Measurements from ENCODE around the gene FBRSL1. TPM values are rescaled to one million over a fixed set of nuclear protein-coding genes. Genes with fewer than 3 reads are reported as not detected.
A peak's percentile ranks its signal among the peaks of the same experiment; 100 is the strongest.

Gene FBRSL1
- total RNA-seq, 1 experiment from 2014 or later = 45.3 TPM

DNA sequence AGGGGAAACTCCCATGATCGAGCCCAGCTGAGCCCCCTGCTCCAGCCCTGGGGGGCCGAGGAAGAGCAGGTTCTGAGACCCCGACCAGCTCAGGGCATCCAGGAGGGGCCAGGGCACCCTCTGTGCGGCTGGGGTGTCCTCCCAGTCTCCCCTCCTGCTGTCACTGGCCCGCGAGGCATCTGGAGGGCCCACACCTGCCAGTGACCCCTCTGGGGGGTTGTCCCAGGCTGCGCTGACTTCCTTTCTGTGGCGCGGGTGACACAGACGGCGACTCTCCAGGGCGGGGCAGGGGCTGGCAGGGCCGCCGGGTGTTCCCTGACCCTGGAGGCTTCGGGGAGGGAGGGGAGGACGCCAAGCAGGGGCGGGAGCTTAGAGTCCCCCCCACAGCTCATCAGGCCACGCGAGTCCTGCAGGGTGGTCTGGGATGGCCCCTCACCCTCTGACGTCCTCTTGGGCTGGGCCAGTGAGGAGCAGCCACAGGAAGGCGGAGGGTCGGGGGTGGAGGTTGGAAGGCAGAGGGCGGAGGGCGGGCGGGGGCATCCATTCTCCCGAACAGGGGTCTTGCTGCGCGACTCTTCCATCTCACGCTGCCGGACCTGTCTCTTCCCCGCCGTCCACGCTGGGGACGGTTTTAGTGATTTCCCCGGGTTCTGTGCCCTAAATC, 38.6 kb upstream of the FBRSL1 start:
- H3K4me3 ChIP-seq (ENCODE audit: low read length) = no peak overlapping the region
- ATAC-seq = no peak
- H3K9ac ChIP-seq (ENCODE audit: low read length) = no peak overlapping the region
- H3K9me2 ChIP-seq (replicated peaks; ENCODE audit: low read length) = no peaks in the 10 kb centered on the region
- TF ChIP-seq EZH2phosphoT487 (IDR thresholded peaks at IDR 0.05; ENCODE audit: borderline replicate concordance, low read length) (no peak), EZH2 (IDR thresholded peaks at IDR 0.05; ENCODE audit: low read length, unreplicated experiment) (no peak)
- H3K27me3 ChIP-seq (ENCODE audit: low read length) = no peaks in the 10 kb centered on the region
- H3K4me1 ChIP-seq (ENCODE audit: insufficient read depth, low read length) = peaks cover 10% of the 10 kb centered on the region
- intact Hi-C loops (cut with micrococcal nuclease) = no loop called here
- BruUV-seq (replicated peaks) = no TSS peak
- H3F3A ChIP-seq (ENCODE audit: low read length, unreplicated experiment) = no peaks in the 10 kb centered on the region
- H3K4me2 ChIP-seq (ENCODE audit: low read length) = no peak overlapping the region
- no peaks in the 10 kb centered on the region for H3K36me3 ChIP-seq (ENCODE audit: low read depth, low read length)
- ChIA-PET CTCF (no interaction called here), POLR2A (ENCODE audit: unreplicated experiment) (no interaction called here)
- DNase-seq = no peak
- H3K9me3 ChIP-seq (ENCODE audit: low read length) = no peaks in the 10 kb centered on the region
- H4K20me1 ChIP-seq (ENCODE audit: low read length) = no peaks in the 10 kb centered on the region
- H2AFZ ChIP-seq (ENCODE audit: low read length) = no peak overlapping the region
- no peak overlapping the region for H3K27ac ChIP-seq (ENCODE audit: low read length)
- H3K79me2 ChIP-seq (ENCODE audit: low read length) = no peaks in the 10 kb centered on the region

DNA sequence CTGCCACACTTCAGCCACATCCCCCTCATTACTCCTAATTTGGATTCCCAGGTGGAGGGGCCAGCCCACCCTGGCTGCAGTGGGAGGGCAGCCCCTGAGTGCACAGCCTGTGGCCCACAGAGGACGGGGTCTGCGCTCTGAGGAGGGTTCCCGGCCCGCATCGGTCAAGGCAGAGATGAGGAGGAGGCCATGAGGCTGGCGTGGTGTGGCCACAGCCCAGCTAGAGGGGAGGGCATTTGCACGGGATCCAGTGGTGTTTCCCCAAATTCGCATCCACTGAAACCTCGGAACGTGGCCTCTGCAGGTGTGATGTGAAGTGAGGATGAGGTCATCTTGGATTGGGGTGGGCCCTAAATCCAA, 38.1 kb upstream of the FBRSL1 start:
- H3K79me2 ChIP-seq (ENCODE audit: low read length) = no peaks in the 10 kb centered on the region
- CTCF ChIA-PET = no interaction called here
- BruUV-seq (replicated peaks) = no TSS peak
- no peak overlapping the region for H3K4me3 ChIP-seq (ENCODE audit: low read length)
- intact Hi-C loops (cut with micrococcal nuclease) = no loop called here
- H3F3A ChIP-seq (ENCODE audit: low read length, unreplicated experiment) = no peaks in the 10 kb centered on the region
- no peak for DNase-seq
- TF ChIP-seq, protein P1, sequence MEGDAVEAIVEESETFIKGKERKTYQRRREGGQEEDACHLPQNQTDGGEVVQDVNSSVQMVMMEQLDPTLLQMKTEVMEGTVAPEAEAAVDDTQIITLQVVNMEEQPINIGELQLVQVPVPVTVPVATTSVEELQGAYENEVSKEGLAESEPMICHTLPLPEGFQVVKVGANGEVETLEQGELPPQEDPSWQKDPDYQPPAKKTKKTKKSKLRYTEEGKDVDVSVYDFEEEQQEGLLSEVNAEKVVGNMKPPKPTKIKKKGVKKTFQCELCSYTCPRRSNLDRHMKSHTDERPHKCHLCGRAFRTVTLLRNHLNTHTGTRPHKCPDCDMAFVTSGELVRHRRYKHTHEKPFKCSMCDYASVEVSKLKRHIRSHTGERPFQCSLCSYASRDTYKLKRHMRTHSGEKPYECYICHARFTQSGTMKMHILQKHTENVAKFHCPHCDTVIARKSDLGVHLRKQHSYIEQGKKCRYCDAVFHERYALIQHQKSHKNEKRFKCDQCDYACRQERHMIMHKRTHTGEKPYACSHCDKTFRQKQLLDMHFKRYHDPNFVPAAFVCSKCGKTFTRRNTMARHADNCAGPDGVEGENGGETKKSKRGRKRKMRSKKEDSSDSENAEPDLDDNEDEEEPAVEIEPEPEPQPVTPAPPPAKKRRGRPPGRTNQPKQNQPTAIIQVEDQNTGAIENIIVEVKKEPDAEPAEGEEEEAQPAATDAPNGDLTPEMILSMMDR (conservative IDR thresholded peaks at IDR 0.05; ENCODE audit: low read depth, low read length) = no peak
- no peak for TF ChIP-seq EZH2 (IDR thresholded peaks at IDR 0.05; ENCODE audit: low read length, unreplicated experiment)
- TF ChIP-seq EZH2phosphoT487 (IDR thresholded peaks at IDR 0.05; ENCODE audit: borderline replicate concordance, low read length) = no peak
- no peak overlapping the region for H3K4me2 ChIP-seq (ENCODE audit: low read length)
- no peak overlapping the region for H3K9ac ChIP-seq (ENCODE audit: low read length)
- peaks cover 10% of the 10 kb centered on the region for H3K4me1 ChIP-seq (ENCODE audit: insufficient read depth, low read length)
- ATAC-seq = no peak
- POLR2A ChIA-PET (ENCODE audit: unreplicated experiment) = no interaction called here
- H2AFZ ChIP-seq (ENCODE audit: low read length) = no peak overlapping the region
- H3K27ac ChIP-seq (ENCODE audit: low read length) = no peak overlapping the region
- no peaks in the 10 kb centered on the region for H3K36me3 ChIP-seq (ENCODE audit: low read depth, low read length)
- H3K9me3 ChIP-seq (ENCODE audit: low read length) = no peaks in the 10 kb centered on the region
- no peaks in the 10 kb centered on the region for H3K27me3 ChIP-seq (ENCODE audit: low read length)
- H3K9me2 ChIP-seq (replicated peaks; ENCODE audit: low read length) = no peaks in the 10 kb centered on the region
- H4K20me1 ChIP-seq (ENCODE audit: low read length) = no peaks in the 10 kb centered on the region

DNA sequence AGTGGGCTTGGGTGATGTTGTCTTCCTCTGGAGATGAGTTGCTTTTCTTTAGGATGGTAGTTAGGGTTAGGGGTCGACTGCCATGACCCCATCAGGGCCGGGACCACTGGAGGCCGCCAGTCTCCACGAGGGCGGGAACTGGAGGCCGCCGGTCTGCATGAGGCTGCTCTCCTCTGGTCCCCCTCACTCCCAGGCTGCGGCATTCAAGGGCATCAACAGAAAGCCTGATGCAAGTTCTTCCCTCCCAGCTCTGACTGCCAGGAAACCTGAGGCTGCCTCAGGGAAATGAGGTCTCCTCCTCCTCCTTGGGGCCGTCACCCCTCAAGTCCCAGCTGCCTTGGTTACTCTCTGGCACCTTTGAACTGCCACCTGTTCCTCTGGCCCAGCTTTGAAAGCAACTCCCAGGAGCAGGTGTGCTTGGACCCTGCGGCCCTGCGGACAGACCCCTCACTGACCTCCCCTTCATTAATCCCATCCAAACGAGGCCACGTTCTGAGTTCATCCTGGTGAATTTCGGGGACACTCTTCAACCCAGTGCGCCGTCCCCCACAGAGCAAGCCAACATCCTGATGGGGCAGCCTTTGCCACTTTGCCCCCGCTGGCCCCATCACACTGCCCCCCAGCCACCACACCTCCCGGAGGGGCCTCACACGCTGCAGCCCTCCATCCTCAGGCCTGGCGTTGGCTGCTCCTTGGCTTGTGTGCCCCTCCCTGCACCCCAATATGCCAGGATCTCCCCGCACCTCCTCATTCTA, 37.2 kb upstream of the FBRSL1 start:
- ATAC-seq (no peak), DNase-seq (no peak)
- Histone ChIP-seq H3K36me3 (ENCODE audit: low read depth, low read length) (no peaks in the 10 kb centered on the region), H3K4me3 (ENCODE audit: low read length) (no peak overlapping the region), H3K4me2 (ENCODE audit: low read length) (0 out of 2 replicates have a peak overlapping the region, but pooled peaks have one; percentile 18), H2AFZ (ENCODE audit: low read length) (no peak overlapping the region), H3K9me3 (ENCODE audit: low read length) (no peaks in the 10 kb centered on the region), H3K27me3 (ENCODE audit: low read length) (no peaks in the 10 kb centered on the region), H3K9me2 (replicated peaks; ENCODE audit: low read length) (no peaks in the 10 kb centered on the region), H3K79me2 (ENCODE audit: low read length) (no peaks in the 10 kb centered on the region), H3F3A (ENCODE audit: low read length, unreplicated experiment) (no peaks in the 10 kb centered on the region), H4K20me1 (ENCODE audit: low read length) (no peaks in the 10 kb centered on the region), H3K4me1 (ENCODE audit: insufficient read depth, low read length) (peaks cover 10% of the 10 kb centered on the region), H3K9ac (ENCODE audit: low read length) (no peak overlapping the region), H3K27ac (ENCODE audit: low read length) (no peak overlapping the region)
- ChIA-PET POLR2A (ENCODE audit: unreplicated experiment) (no interaction called here), CTCF (no interaction called here)
- intact Hi-C loops (cut with micrococcal nuclease) = no loop called here
- TF ChIP-seq, protein P1 (conservative IDR thresholded peaks at IDR 0.05; ENCODE audit: low read depth, low read length) = no peak
- TF ChIP-seq EZH2 (IDR thresholded peaks at IDR 0.05; ENCODE audit: low read length, unreplicated experiment) = no peak
- no peak for TF ChIP-seq EZH2phosphoT487 (IDR thresholded peaks at IDR 0.05; ENCODE audit: borderline replicate concordance, low read length)
- no TSS peak for BruUV-seq (replicated peaks)

Data from PC-3 (cell line).